ENCODE results near the gene AMZ1. TPM values are rescaled to one million over a fixed set of nuclear protein-coding genes. Genes with fewer than 3 reads are reported as not detected.

AMZ1 gene
- total and polyA plus RNA-seq, 10 of the 15 experiments (the other 5 are each of a cell fraction or from before 2014, with no cell fraction given): 0.02 to 2.0 (median 0.69) TPM

- ChIA-PET SMC1A (ENCODE audit: uncharacterized antibody, unreplicated experiment) (no interaction called here), RAD21 (ENCODE audit: unreplicated experiment) (no interaction called here), POLR2A (interaction anchor here (0.6 kb wide), 1 partner anchor 27 kb away, joined by 4 read pairs; no protein-coding TSS in a partner anchor), CTCF (no interaction called here)
- TF ChIP-seq, protein P1, sequence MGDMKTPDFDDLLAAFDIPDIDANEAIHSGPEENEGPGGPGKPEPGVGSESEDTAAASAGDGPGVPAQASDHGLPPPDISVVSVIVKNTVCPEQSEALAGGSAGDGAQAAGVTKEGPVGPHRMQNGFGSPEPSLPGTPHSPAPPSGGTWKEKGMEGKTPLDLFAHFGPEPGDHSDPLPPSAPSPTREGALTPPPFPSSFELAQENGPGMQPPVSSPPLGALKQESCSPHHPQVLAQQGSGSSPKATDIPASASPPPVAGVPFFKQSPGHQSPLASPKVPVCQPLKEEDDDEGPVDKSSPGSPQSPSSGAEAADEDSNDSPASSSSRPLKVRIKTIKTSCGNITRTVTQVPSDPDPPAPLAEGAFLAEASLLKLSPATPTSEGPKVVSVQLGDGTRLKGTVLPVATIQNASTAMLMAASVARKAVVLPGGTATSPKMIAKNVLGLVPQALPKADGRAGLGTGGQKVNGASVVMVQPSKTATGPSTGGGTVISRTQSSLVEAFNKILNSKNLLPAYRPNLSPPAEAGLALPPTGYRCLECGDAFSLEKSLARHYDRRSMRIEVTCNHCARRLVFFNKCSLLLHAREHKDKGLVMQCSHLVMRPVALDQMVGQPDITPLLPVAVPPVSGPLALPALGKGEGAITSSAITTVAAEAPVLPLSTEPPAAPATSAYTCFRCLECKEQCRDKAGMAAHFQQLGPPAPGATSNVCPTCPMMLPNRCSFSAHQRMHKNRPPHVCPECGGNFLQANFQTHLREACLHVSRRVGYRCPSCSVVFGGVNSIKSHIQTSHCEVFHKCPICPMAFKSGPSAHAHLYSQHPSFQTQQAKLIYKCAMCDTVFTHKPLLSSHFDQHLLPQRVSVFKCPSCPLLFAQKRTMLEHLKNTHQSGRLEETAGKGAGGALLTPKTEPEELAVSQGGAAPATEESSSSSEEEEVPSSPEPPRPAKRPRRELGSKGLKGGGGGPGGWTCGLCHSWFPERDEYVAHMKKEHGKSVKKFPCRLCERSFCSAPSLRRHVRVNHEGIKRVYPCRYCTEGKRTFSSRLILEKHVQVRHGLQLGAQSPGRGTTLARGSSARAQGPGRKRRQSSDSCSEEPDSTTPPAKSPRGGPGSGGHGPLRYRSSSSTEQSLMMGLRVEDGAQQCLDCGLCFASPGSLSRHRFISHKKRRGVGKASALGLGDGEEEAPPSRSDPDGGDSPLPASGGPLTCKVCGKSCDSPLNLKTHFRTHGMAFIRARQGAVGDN (IDR thresholded peaks at IDR 0.05): no peak
- no peak for TF ChIP-seq ZZZ3 (IDR thresholded peaks at IDR 0.05; ENCODE audit: control insufficient read depth, insufficient read length, low read depth)
- TF ChIP-seq RCOR1 (conservative IDR thresholded peaks at IDR 0.05; ENCODE audit: low read depth, low read length): no peak
- TF ChIP-seq, protein P2, sequence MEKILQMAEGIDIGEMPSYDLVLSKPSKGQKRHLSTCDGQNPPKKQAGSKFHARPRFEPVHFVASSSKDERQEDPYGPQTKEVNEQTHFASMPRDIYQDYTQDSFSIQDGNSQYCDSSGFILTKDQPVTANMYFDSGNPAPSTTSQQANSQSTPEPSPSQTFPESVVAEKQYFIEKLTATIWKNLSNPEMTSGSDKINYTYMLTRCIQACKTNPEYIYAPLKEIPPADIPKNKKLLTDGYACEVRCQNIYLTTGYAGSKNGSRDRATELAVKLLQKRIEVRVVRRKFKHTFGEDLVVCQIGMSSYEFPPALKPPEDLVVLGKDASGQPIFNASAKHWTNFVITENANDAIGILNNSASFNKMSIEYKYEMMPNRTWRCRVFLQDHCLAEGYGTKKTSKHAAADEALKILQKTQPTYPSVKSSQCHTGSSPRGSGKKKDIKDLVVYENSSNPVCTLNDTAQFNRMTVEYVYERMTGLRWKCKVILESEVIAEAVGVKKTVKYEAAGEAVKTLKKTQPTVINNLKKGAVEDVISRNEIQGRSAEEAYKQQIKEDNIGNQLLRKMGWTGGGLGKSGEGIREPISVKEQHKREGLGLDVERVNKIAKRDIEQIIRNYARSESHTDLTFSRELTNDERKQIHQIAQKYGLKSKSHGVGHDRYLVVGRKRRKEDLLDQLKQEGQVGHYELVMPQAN (conservative IDR thresholded peaks at IDR 0.05): no peak
- TF ChIP-seq CREB1 (IDR thresholded peaks at IDR 0.05; ENCODE audit: low read depth): no peak
- no peak for TF ChIP-seq EP300 (IDR thresholded peaks at IDR 0.05; ENCODE audit: borderline replicate concordance in 1 of 2, control insufficient read depth in 1 of 2, low read depth in 2 of 2, low read length in 2 of 2)
- TF ChIP-seq KLF5 (IDR thresholded peaks at IDR 0.05; ENCODE audit: partially characterized antibody): no peak
- TF ChIP-seq TARDBP (IDR thresholded peaks at IDR 0.05; ENCODE audit: borderline replicate concordance): no peak
- no peak for TF ChIP-seq WRNIP1 (IDR thresholded peaks at IDR 0.05; ENCODE audit: borderline replicate concordance, low read depth, low read length)
- TF ChIP-seq, protein P3, sequence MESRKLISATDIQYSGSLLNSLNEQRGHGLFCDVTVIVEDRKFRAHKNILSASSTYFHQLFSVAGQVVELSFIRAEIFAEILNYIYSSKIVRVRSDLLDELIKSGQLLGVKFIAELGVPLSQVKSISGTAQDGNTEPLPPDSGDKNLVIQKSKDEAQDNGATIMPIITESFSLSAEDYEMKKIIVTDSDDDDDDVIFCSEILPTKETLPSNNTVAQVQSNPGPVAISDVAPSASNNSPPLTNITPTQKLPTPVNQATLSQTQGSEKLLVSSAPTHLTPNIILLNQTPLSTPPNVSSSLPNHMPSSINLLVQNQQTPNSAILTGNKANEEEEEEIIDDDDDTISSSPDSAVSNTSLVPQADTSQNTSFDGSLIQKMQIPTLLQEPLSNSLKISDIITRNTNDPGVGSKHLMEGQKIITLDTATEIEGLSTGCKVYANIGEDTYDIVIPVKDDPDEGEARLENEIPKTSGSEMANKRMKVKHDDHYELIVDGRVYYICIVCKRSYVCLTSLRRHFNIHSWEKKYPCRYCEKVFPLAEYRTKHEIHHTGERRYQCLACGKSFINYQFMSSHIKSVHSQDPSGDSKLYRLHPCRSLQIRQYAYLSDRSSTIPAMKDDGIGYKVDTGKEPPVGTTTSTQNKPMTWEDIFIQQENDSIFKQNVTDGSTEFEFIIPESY (IDR thresholded peaks at IDR 0.05): no peak
- DNase-seq (ENCODE audit: low read depth, low spot score) (no peak), FAIRE-seq (no peak), ATAC-seq (no peak)
- in situ Hi-C loops (cut with MboI): no loop called here
- Histone ChIP-seq H3K4me3 (no peak overlapping the region), H2AFZ (ENCODE audit: control insufficient read depth, low read depth, low read length) (no peak overlapping the region), H3K4me1 (ENCODE audit: control insufficient read depth, insufficient read depth, low read length) (no peaks in the 10 kb centered on the region), H3K4me2 (ENCODE audit: control insufficient read depth, insufficient read depth) (no peak overlapping the region), H3K27me3 (replicated peaks in 1 of 2; ENCODE audit: control insufficient read depth in 2 of 2, insufficient read depth in 2 of 2, low read length in 1 of 2) (no peaks in the 10 kb centered on the region), H3K9ac (ENCODE audit: control insufficient read depth, insufficient read depth, low read length) (no peak overlapping the region), H4K20me1 (ENCODE audit: control insufficient read depth, insufficient read depth) (no peaks in the 10 kb centered on the region), H3K9me3 (replicated peaks; ENCODE audit: control insufficient read depth, insufficient read depth, low read length) (no peaks in the 10 kb centered on the region), H3K36me3 (ENCODE audit: control insufficient read depth in 2 of 2, insufficient read depth in 2 of 2, low read length in 1 of 2) (no peaks in the 10 kb centered on the region), H3K27ac (ENCODE audit: control insufficient read depth, insufficient read depth) (no peak overlapping the region), H3K79me2 (ENCODE audit: control insufficient read depth, insufficient read depth, low read length) (no peaks in the 10 kb centered on the region)
- intact Hi-C loops (cut with micrococcal nuclease; ENCODE audit: unreplicated experiment): loop anchor here (10.0 kb wide), 1 partner anchor 491 kb away; no protein-coding TSS in a partner anchor
- no TSS peak for BruUV-seq (replicated peaks)
- WGBS (ENCODE audit: insufficient coverage, insufficient replicate concordance, low lambda C conversion rate, missing lambda C conversion rate): 68% methylated on average over 30 of the region's 30 CpGs
Observed at GRCh38 chr7:2663121-2663886, 24.7 kb upstream of the AMZ1 start.

All from GM12878 (cell line).